GM13977 (cell line): ENCODE results near the gene NINL.
"Not testable (repeated sequence)": the region's sequence is repeated elsewhere in the genome, so short reads cannot be mapped to it uniquely, and the experiment has no call there.

Experiments used
- DNase-seq: peaks from one replicate; pipeline ENCODE4 v3.0.0; 2012; ENCODE audit warnings: low spot score
- CTCF ChIP-seq: IDR thresholded peaks from 2 replicates; pipeline ENCODE4 v1.5.1; 2012; ENCODE audit warnings: mild to moderate bottlenecking, control low read depth; ENCODE audit not compliant: insufficient read depth; ENCODE audit errors: extremely low read depth, missing control alignments
- in situ Hi-C: fragments of 300-500 bp; cut with MboI; formaldehyde crosslinking; loops from one replicate; pipeline ENCODE4 v1.12.0; 2022; ENCODE audit warnings: low sequenced_read_pairs, low pct_unique_long_range_greater_than_20kb, mixed read lengths, inconsistent platforms; ENCODE audit not compliant: unreplicated experiment

Gene NINL

GRCh38 chr20:25570148-25570530, 15.2 kb downstream of the NINL start:
- no peak for TF ChIP-seq CTCF
- in situ Hi-C loops: no loop called here
- DNase-seq: no peak

- no peak for DNase-seq
- TF ChIP-seq CTCF: no peak
- in situ Hi-C loops: no loop called here
Observed at GRCh38 chr20:25567286-25567685, 18.0 kb downstream of the NINL start.

- DNase-seq: no peak
- in situ Hi-C loops: no loop called here
- no peak for TF ChIP-seq CTCF
Observed at GRCh38 chr20:25566821-25567220, 18.5 kb downstream of the NINL start.

GRCh38 chr20:25565578-25566157, 19.7 kb downstream of the NINL start:
- in situ Hi-C loops: no loop called here
- no peak for TF ChIP-seq CTCF
- DNase-seq: no peak

GRCh38 chr20:25563876-25564275, 21.5 kb downstream of the NINL start:
- DNase-seq: no peak
- in situ Hi-C loops: no loop called here
- TF ChIP-seq CTCF: no peak

- no peak for DNase-seq
- no peak for TF ChIP-seq CTCF
- in situ Hi-C loops: no loop called here
Observed at GRCh38 chr20:25563362-25563761, 22.0 kb downstream of the NINL start.

- in situ Hi-C loops, DNase-seq: not testable (repeated sequence)
Observed at GRCh38 chr20:25561771-25562170, 23.6 kb downstream of the NINL start.
